ENCODE data around the gene VEGFC. TPM values are rescaled to one million over a fixed set of nuclear protein-coding genes. Genes with fewer than 3 reads are reported as not detected.
A peak's percentile ranks its signal among the peaks of the same experiment; 100 is the strongest.

VEGFC gene
- total and polyA plus RNA-seq, 7 donors: 2.4 to 11.1 (median 4.8) TPM; not detected in 1

- no peak overlapping the region for H3K4me3 ChIP-seq
- no peaks in the 10 kb centered on the region for H3K9me3 ChIP-seq
- no peak for DNase-seq
- intact Hi-C loops (cut with DNase I): no loop called here
- H3K27me3 ChIP-seq: no peaks in the 10 kb centered on the region
- no peaks in the 10 kb centered on the region for H3K36me3 ChIP-seq
- peaks cover 0 to 18% (median 12%) of the 10 kb centered on the region in 4 donors for H3K4me1 ChIP-seq
- TF ChIP-seq POLR2AphosphoS5 (IDR thresholded peaks at IDR 0.05) (peak in 1 of 4 donors; percentile 19), POLR2A (IDR thresholded peaks at IDR 0.05) (no peak), EP300 (IDR thresholded peaks at IDR 0.05) (no peak), CTCF (IDR thresholded peaks at IDR 0.05) (peak in 3 of 4 experiments; percentile 3 to 46 (median 8))
- no peak overlapping the region for H3K27ac ChIP-seq
- 18 to 22% methylated on average over 1 of the region's 1 CpG for WGBS, 2 donors
Measured at GRCh38 chr4:176789955-176790354, 2.8 kb downstream of the VEGFC start.

GRCh38 chr4:176788971-176789370 is 3.8 kb downstream of the VEGFC start:
- DNase-seq: no peak
- intact Hi-C loops (cut with DNase I): no loop called here
- Histone ChIP-seq H3K4me1 (peaks cover 0 to 18% (median 12%) of the 10 kb centered on the region in 4 donors), H3K4me3 (no peak overlapping the region), H3K9me3 (no peaks in the 10 kb centered on the region), H3K36me3 (no peaks in the 10 kb centered on the region), H3K27me3 (no peaks in the 10 kb centered on the region), H3K27ac (no peak overlapping the region)
- TF ChIP-seq EP300 (IDR thresholded peaks at IDR 0.05) (no peak), POLR2A (IDR thresholded peaks at IDR 0.05) (no peak), CTCF (IDR thresholded peaks at IDR 0.05) (no peak), POLR2AphosphoS5 (IDR thresholded peaks at IDR 0.05) (no peak)
- 84 to 90% methylated on average over 6 of the region's 6 CpGs for WGBS, 2 donors

- TF ChIP-seq EP300 (IDR thresholded peaks at IDR 0.05): no peak
- TF ChIP-seq POLR2AphosphoS5 (IDR thresholded peaks at IDR 0.05): no peak
- TF ChIP-seq CTCF (IDR thresholded peaks at IDR 0.05): no peak
- no peak for TF ChIP-seq POLR2A (IDR thresholded peaks at IDR 0.05)
- WGBS, 2 donors: 71 to 73% methylated on average over 8 of the region's 8 CpGs
- no peak for DNase-seq
- Histone ChIP-seq H3K27me3 (no peaks in the 10 kb centered on the region), H3K4me1 (peaks cover 0 to 18% (median 11%) of the 10 kb centered on the region in 4 donors), H3K36me3 (no peaks in the 10 kb centered on the region), H3K27ac (no peak overlapping the region), H3K9me3 (no peaks in the 10 kb centered on the region), H3K4me3 (no peak overlapping the region)
- intact Hi-C loops (cut with DNase I): no loop called here
Measured at GRCh38 chr4:176788248-176788647, 4.5 kb downstream of the VEGFC start.

- intact Hi-C loops (cut with DNase I): no loop called here
- 24 to 72% methylated on average over 2 of the region's 2 CpGs for WGBS, 2 donors
- peaks cover 0 to 10% (median 0%) of the 10 kb centered on the region in 4 donors for H3K4me1 ChIP-seq
- no peaks in the 10 kb centered on the region for H3K36me3 ChIP-seq
- TF ChIP-seq POLR2AphosphoS5 (IDR thresholded peaks at IDR 0.05): no peak
- no peaks in the 10 kb centered on the region for H3K27me3 ChIP-seq
- no peak overlapping the region for H3K27ac ChIP-seq
- H3K9me3 ChIP-seq: no peaks in the 10 kb centered on the region
- no peak for DNase-seq
- H3K4me3 ChIP-seq: no peak overlapping the region
Measured at GRCh38 chr4:176784816-176785215, 7.9 kb downstream of the VEGFC start.

GRCh38 chr4:176782794-176783193 is 9.9 kb downstream of the VEGFC start:
- Histone ChIP-seq H3K4me3 (no peak overlapping the region), H3K27ac (no peak overlapping the region), H3K4me1 (peaks cover 0 to 10% (median 0%) of the 10 kb centered on the region in 4 donors), H3K36me3 (no peaks in the 10 kb centered on the region), H3K27me3 (no peaks in the 10 kb centered on the region), H3K9me3 (no peaks in the 10 kb centered on the region)
- TF ChIP-seq POLR2A (IDR thresholded peaks at IDR 0.05) (no peak), POLR2AphosphoS5 (IDR thresholded peaks at IDR 0.05) (no peak), CTCF (IDR thresholded peaks at IDR 0.05) (no peak), EP300 (IDR thresholded peaks at IDR 0.05) (no peak)
- DNase-seq: no peak
- intact Hi-C loops (cut with DNase I): no loop called here
- 65 to 66% methylated on average over 2 of the region's 2 CpGs for WGBS, 2 donors
